A673 (cell line): ENCODE data around the gene SGCB. TPM values are rescaled to one million over a fixed set of nuclear protein-coding genes. Genes with fewer than 3 reads are reported as not detected.

Source experiments
- BruUV-seq: library from RNA; stranded (reverse); fragments of 400-500 nt; replicated peaks from 2 replicates; lab custom pipeline; 2021; lab: Mats Ljungman, UMichigan
- CTCF ChIA-PET: fragments of 300-600 bp; sonication (Branson Sonifier 250); formaldehyde crosslinking; loops from one replicate; lab custom pipeline; 2022; ENCODE audit warnings: antibody characterized with exemption; lab: Charles Lee
- POLR2A ChIA-PET: fragments of 300-600 bp; sonication (Branson Sonifier 250); formaldehyde crosslinking; loops from one replicate; lab custom pipeline; 2022; ENCODE audit warnings: antibody characterized with exemption; ENCODE audit not compliant: low non-redundant PET; lab: Charles Lee
- DNase-seq: peaks from one replicate; pipeline ENCODE4 v3.0.0-alpha.2; 2015; ENCODE audit warnings: low spot score
- H3K27ac ChIP-seq: fragments of 200-600 bp; sonication (generic); 2 replicates; pipeline ENCODE4 v1.5.1; 2016; ENCODE audit warnings: mixed run types, low read depth, mild to moderate bottlenecking, mixed read lengths, antibody characterized with exemption, low read length; ENCODE audit not compliant: poor library complexity, severe bottlenecking
- H3K27me3 ChIP-seq: fragments of 200-600 bp; sonication (generic); replicated peaks from 2 replicates; pipeline ENCODE4 v1.6.1; 2017; ENCODE audit warnings: mixed run types, low read depth, mild to moderate bottlenecking, mixed read lengths, antibody characterized with exemption, low read length; ENCODE audit not compliant: insufficient read depth, poor library complexity
- H3K36me3 ChIP-seq: fragments of 200-600 bp; sonication (generic); 2 replicates; pipeline ENCODE4 v1.6.1; 2016; ENCODE audit warnings: mixed run types, mild to moderate bottlenecking, mixed read lengths, antibody characterized with exemption, low read length; ENCODE audit not compliant: insufficient read depth, poor library complexity, severe bottlenecking
- H3K4me1 ChIP-seq: fragments of 200-600 bp; sonication (generic); 2 replicates; pipeline ENCODE4 v1.6.1; 2017; ENCODE audit warnings: mixed run types, mild to moderate bottlenecking, mixed read lengths, antibody characterized with exemption, low read length; ENCODE audit not compliant: insufficient read depth, poor library complexity, severe bottlenecking
- H3K4me3 ChIP-seq: fragments of 200-600 bp; sonication (generic); 2 replicates; pipeline ENCODE4 v1.5.1; 2016; ENCODE audit warnings: low read depth, mixed run types, mild to moderate bottlenecking, mixed read lengths, low read length; ENCODE audit not compliant: poor library complexity, severe bottlenecking
- H3K9me3 ChIP-seq: fragments of 200-600 bp; sonication (generic); 2 replicates; pipeline ENCODE4 v1.6.1; 2016; ENCODE audit warnings: mixed run types, low read depth, mild to moderate bottlenecking, mixed read lengths, antibody characterized with exemption, low read length; ENCODE audit not compliant: poor library complexity, severe bottlenecking
- EZH2 ChIP-seq: fragments of 200-600 bp; sonication (generic); IDR thresholded peaks from 2 replicates; pipeline ENCODE4 v1.6.1; 2017; ENCODE audit warnings: borderline replicate concordance, low read depth, mild to moderate bottlenecking, mixed read lengths, antibody characterized with exemption, low read length; ENCODE audit not compliant: poor library complexity, severe bottlenecking
- intact Hi-C: fragments of 100-400 bp; cut with micrococcal nuclease; formaldehyde crosslinking; loops from one replicate; pipeline ENCODE4 v1.10.0; 2022; ENCODE audit not compliant: unreplicated experiment
- total RNA-seq: library from RNA; stranded (reverse); gene quantifications from 2 replicates; pipeline ENCODE4 v1.2.3, GENCODE V29; 2021
- TF ChIP-seq, protein P1 (sequence below): fragments of 300-800, 200-600 bp; sonication (generic); conservative IDR thresholded peaks from 2 replicates; pipeline ENCODE4 v1.5.1; 2017; ENCODE audit warnings: low read depth, mild to moderate bottlenecking, antibody characterized with exemption, low read length, moderate library complexity, mixed read lengths

Gene SGCB
- total RNA-seq, 1 experiment from 2014 or later: 38.6 TPM

DNA sequence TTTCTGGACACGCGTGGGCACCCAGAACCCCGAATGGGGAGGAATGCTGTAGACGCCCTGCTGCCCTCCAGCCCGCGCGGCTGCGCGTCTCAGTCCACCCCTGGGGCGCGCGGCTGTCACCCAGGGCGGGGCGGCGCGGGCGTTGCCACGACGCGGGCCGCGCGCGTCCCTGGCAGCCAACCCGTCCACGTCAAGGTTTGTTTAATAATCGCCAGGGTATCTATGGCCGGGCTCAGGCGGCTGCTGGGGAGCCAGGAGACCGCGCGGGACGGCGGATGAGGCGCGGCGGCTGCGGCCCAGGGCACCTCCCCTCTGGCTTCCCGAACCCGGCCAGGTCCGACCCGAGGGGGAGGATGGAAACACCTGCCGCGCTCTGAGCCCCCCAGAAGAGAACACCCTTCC is 13.1 kb upstream of the SGCB start, which contains the start of gene SPATA18:
SPATA18 (plus strand) TSS at position 92 of the 402 bp plus-strand sequence. CDS start 401 bp downstream, outside the sequence.
- Histone ChIP-seq H3K27me3 (peaks cover 3% of the 10 kb centered on the region), H3K9me3 (no peaks in the 10 kb centered on the region), H3K4me3 (peak within 1 kb of the TSS; percentile 44), H3K27ac (no peak within 1 kb of the TSS), H3K36me3 (no peaks in the 10 kb centered on the region), H3K4me1 (no peaks in the 10 kb centered on the region)
- intact Hi-C loops: loop anchor here (5.0 kb wide), 1 partner anchor 46 kb away; no protein-coding TSS in a partner anchor
- no TSS peak for BruUV-seq
- TF ChIP-seq, protein P1, sequence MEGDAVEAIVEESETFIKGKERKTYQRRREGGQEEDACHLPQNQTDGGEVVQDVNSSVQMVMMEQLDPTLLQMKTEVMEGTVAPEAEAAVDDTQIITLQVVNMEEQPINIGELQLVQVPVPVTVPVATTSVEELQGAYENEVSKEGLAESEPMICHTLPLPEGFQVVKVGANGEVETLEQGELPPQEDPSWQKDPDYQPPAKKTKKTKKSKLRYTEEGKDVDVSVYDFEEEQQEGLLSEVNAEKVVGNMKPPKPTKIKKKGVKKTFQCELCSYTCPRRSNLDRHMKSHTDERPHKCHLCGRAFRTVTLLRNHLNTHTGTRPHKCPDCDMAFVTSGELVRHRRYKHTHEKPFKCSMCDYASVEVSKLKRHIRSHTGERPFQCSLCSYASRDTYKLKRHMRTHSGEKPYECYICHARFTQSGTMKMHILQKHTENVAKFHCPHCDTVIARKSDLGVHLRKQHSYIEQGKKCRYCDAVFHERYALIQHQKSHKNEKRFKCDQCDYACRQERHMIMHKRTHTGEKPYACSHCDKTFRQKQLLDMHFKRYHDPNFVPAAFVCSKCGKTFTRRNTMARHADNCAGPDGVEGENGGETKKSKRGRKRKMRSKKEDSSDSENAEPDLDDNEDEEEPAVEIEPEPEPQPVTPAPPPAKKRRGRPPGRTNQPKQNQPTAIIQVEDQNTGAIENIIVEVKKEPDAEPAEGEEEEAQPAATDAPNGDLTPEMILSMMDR: no peak
- CTCF ChIA-PET: no interaction called here
- POLR2A ChIA-PET: no interaction called here
- no peak for DNase-seq

DNA sequence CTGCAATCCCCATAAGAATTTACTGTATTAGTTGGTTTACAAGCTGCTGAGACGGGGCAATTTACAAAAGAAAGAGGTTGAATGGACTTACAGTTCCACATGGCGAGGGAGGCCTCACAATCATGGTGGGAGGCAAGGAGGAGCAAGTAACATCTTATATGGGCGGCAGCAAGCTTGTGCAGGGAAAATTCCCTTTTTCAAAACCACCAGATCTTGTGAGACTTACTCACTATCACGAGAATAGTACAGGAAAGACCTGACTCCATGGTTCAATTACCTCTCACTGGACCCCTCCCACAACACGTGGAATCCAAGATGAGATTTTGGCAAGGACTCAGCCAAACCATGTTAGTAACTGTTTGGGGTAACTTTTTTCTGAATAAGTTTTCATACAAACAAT is 11.2 kb upstream of the SGCB start:
- Histone ChIP-seq H3K9me3 (no peaks in the 10 kb centered on the region), H3K36me3 (no peaks in the 10 kb centered on the region), H3K27me3 (peaks cover 3% of the 10 kb centered on the region), H3K4me1 (no peaks in the 10 kb centered on the region), H3K4me3 (no peak overlapping the region), H3K27ac (no peak overlapping the region)
- BruUV-seq: no TSS peak
- no peak for DNase-seq
- ChIA-PET POLR2A (no interaction called here), CTCF (no interaction called here)
- intact Hi-C loops: no loop called here
- no peak for TF ChIP-seq EZH2
- TF ChIP-seq, protein P1: no peak

DNA sequence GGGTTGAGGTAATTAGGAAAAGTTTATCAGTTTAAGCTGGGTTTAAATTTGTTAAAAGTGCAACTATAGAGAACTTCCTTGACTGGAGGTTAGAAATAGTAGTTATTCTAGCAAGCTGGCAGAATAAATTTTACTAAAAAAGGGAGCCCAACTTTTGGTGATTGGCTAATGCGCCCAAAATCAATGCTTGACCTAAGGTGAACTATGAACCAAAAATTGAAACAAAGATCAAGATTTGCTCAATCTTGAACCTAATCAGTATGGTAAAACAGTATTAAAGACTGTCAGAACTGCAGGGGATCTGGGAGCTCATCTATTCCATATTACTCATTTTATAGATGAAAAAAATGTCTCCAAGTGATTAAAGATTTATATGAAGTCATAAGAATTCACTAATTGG is 6.9 kb upstream of the SGCB start:
- no TSS peak for BruUV-seq
- Histone ChIP-seq H3K36me3 (no peaks in the 10 kb centered on the region), H3K4me1 (no peaks in the 10 kb centered on the region), H3K27me3 (no peaks in the 10 kb centered on the region), H3K27ac (no peak overlapping the region), H3K4me3 (no peak overlapping the region), H3K9me3 (no peaks in the 10 kb centered on the region)
- intact Hi-C loops: no loop called here
- DNase-seq: no peak
- CTCF ChIA-PET: interaction anchor here (0.6 kb wide), 1 partner anchor 214 kb away, joined by 3 read pairs; no protein-coding TSS in a partner anchor
- no peak for TF ChIP-seq EZH2
- TF ChIP-seq, protein P1: no peak
- POLR2A ChIA-PET: no interaction called here
